TTC549 (cell line): Measurements from ENCODE around the gene SPTSSA.
"Not testable (repeated sequence)": the region's sequence is repeated elsewhere in the genome, so short reads cannot be mapped to it uniquely, and the experiment has no call there.

Experiments
- FAIRE-seq: peaks from 2 replicates; lab custom pipeline; 2012; peaks lifted over from hg19 to GRCh38; lab: Jason Lieb, UNC

The SPTSSA gene

GRCh38 chr14:34470319-34470718, 8.3 kb upstream of the SPTSSA start:
- no peak for FAIRE-seq

DNA sequence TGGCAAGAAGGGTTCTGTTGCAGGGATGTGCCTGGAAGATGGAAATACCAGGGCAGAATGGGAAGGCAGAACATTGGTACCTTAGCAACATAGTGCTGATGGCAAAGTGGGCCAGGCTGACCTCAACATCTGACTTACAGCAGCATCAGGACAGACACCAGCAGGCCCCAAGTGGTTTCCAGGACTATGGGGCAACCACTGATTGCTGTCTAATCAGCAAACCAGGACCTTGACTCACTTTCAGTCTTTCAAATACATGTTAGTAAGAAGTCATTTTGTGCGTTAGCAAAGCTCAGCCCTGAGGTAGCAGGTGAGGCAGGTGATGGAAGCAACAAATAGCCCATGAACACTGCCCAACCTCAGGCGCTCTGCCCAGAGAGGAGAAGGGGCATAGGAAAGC, 4.7 kb upstream of the SPTSSA start:
- no peak for FAIRE-seq

DNA sequence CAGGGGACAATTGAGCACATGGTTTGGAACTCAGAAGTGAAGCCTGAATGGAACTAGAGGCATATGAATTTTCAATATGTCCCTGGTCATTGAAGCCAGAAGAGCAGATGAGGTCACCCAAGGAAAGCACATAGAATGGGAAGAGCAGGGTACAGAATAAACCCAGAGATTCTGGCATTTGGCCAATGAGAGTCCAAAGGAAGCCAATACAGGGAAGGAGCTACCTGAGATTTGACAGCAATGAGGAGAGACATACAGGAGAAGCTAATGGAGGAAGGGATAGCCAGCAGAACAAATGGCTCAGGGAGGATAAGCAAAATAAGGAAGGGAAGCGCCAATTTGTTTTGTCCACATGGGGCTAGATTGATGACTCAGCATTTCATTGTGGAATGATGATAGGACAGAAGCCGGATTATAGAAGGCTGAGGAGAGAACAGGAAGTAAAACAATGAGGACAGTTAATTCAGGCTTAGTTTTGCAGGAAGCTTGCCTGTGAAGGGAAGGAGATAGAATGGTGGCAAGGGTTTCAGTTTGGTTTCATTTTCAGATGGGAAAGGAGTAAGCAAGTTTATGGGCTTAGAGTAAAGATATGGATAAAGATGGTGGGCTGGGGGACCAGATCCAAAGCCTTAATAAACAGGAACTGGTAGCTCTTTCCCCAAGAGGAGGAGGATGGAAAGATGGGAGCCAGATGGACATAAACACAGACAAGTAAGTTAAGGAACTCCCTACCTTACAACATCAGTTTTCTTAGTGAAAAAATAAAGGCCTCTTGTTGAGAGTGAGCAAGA, 3.2 kb upstream of the SPTSSA start:
- FAIRE-seq = no peak

DNA sequence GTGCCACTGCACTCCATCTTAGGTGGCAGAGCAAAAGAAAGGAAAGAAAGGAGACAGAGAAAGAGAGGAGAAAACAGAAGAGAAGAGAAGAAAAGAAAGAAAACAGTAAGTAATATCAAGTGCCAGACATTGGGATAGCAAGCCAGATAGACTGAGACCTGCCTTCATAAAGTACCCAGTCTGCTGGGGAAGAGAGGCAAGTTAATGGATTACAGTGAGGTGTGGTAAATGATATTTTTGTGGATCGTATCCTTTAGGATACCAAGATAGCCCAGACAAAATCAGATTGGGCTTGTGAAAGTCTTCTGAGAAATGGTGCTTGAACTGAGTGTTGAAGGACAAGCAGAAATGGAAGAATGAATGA, 1.5 kb upstream of the SPTSSA start:
- FAIRE-seq = no peak

DNA sequence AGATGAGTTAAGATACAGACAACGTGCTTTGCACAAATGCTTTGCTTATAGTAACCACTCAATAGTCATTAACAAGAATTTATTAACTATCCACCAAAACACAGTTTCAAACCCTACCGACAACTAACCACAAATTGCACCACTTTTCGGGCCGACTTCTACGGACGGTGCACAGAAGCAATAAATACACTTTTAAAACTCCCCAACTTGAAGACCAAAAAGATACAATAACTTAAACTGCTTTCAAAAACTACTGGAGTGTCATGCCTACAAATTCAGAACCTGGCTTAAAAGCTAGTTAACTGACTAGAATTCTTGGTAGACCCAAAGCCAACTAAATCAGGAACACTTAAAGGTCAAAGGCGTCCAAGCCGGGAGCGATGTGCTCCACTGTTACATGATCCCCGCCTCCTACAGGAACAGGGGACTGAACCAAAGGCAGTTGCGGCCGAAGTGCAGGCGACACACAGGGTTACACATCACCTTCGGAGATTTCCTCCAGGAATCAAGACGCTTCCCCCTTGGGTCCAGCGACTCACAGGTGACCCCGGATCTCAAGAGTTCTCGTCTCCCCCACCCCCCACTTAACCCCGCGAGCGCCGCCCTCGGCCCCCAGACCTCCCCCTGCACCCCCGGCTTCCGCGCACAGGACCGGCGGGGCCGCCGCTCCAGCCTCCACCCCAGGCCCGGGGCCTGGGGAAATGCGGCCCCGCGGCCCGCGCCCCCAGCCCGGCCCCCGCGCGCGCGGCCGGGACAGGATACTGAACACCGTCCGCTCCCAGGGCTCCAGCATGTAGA, 507 bp downstream of the SPTSSA start:
- FAIRE-seq = no peak

DNA sequence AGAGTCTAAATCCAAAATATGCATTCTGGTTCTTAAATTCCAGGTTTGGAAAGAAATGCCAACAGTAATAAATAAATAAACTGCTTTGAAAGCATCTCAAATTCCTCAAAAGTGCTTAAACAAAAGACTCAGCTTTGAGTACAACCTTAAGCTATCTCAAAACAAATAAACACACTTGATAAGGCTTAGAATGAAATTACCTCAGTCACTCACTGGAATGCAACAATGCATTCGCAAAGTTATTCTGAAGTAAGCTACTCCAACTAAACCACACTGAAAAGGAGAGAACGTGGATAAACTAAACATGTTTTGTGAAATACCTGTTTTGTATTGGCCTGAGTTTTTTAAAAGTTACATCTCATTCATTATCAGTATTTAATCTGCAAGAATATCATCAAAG, 1.2 kb downstream of the SPTSSA start:
- FAIRE-seq = no peak

GRCh38 chr14:34460295-34460694, 1.7 kb downstream of the SPTSSA start:
- no peak for FAIRE-seq

GRCh38 chr14:34457186-34457585, 4.9 kb downstream of the SPTSSA start:
- no peak for FAIRE-seq

DNA sequence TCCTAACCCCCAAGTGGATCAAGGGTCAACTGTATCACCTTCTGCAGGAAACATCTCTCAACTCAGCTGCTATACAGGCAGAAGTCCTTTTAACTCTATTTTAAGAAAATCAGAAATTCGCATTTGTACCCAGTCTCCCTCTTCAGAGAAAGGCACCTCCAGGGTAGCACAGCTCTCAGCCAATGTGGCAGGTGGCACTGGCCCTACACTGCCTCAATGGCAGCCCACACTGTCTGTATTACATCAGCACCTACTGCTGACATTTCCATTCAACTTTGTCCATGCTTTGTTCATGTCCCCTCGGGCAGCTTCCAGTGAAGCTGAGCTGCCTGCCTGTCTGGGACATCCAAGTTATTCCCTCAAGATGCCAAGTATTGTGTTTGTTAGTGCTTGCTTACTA, 8.8 kb downstream of the SPTSSA start:
- no peak for FAIRE-seq

GRCh38 chr14:34452258-34452822, 9.7 kb downstream of the SPTSSA start:
- no peak for FAIRE-seq

DNA sequence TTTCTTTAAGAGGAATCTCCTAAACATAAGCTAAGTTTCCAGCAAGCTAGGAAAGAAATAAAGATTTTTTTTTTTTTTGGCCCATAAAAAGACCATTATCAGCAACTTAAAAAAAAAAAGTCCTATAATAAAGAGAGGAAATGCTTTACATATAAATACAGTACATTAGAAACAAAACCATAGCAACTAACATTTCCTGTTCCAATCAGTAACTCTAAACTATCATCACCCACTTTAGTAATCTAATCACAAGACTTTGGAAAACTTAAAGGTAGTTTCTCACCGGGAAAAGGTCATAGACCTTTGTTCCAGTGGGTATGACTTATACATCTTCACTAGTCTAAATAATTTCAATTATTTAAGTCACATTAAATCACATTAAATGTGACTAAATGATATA, 11.1 kb downstream of the SPTSSA start:
- FAIRE-seq = no peak

GRCh38 chr14:34450542-34450915, 11.5 kb downstream of the SPTSSA start:
- no peak for FAIRE-seq

DNA sequence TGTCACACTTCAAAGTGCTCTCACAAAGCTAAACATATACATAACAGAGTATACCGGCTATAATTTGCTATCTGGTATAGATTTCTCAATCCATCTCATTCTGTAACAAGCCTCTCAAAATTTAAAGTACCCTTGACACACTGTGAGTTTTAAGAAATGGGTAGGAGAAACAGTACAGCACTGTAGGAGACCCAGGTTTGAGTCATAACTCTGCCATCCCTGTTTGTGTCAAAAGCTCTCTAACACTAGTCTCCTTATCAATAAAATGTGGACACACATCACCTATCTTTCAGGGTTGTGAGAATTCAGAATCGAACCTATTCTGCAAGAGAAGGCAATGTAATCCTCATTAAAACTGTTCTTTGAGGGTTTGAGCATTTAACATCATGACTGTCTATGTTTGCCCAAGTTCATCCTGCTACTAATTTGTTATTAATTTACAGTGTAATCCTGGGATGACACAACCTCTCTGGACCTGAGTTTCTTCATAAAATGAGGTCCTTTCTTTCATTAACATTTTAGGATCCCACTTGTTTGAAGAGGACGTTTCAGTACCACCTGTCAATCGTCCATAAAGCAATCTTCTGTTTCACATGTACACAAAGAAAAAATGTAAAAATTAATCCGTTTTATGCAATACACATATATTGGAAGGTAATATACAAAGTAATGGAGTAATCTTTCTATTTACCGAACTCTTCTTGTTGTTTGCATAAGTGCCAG, 12.1 kb downstream of the SPTSSA start:
- FAIRE-seq = no peak

- FAIRE-seq = no peak
Measured at GRCh38 chr14:34439090-34439489, 22.9 kb downstream of the SPTSSA start.

DNA sequence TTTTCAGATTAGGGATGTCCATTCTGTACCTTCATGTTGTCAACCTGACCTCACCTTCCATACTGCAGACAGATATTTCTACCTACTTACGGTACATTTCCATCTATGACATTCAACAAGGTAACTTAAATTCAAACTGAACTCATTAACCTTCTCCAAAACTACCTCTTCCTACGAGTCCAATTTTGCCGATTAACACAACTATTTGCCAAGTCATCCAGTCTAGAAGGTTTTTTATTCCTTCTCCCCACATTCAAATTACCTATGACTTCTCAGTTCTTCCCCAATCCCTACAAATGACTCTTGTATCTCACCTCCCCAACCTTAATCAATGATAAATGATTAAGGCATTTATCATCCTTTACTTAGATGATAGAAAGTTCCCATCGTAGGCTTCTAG, 23.6 kb downstream of the SPTSSA start:
- FAIRE-seq = no peak

- FAIRE-seq = no peak
Measured at GRCh38 chr14:34437729-34438080, 24.3 kb downstream of the SPTSSA start.

DNA sequence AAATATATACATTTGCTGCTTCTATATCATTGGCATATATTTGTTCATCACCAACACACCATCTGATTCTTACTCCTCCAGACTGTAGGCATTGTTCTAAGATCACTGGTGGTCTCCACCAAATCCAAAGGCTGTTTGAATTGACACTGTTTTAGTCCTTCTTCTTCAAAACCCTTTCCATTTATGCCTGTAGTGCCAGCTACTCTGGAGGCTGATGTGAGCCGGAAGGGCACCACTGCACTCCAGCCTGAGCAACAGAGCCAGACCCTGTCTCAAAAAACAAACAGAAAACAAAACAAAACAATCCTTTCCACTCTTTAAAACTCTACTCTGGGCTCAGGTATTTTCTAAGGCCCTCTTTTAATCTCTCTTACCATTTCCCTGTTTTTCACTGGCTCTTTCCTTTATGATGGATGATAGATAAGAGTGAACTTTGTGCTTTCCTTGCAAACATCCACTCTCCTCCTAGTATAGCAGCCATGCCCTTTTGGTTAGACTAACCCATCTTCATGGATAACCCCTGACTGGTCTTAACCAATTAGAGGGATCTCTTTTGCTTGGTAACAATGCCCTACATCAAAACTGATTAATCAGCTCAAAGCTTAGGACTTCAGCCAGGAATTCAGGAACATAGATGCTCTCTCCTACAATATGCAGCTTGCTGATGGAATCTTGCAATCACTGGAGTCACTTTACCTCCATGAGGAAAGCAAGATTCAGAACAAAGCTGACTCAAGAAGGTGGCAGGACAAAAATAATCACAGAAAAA, 24.9 kb downstream of the SPTSSA start:
- no peak for FAIRE-seq

DNA sequence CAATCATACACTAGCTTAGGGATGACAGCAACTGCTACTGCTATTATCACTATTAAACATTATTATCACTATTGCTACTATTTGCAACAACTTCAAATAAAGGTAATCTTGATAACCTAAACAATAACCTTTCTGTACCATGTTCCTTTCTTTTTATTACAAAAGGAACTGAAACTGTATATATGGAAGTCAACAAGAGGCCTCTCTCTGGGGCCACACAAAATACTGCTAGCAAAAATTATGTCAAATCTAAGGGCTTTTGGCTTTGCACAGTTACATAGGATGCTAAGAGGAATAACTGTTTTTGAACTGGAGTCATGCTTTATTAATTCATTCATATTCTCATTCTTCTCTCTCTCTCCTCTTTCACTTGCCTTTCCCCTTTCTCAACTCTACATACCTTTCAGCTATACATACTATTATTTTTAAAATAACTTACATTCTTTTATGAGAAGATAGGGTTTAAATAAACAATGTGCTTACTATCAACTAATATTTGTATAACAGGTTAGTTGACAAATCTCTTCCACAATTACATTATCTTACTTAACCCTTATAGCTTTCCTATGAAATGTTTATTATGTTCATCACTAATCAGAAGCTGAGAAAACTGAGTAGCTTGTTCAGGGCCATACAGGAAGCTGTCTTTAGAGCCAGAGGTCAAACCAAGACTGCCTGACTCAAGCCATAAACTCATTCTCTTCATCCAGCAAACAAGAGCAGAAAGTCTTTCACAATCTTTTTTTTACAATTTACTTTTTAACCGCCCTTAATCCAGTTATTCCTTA, 25.7 kb downstream of the SPTSSA start:
- FAIRE-seq = no peak

- FAIRE-seq = no peak
Measured at GRCh38 chr14:34433957-34434356, 28.1 kb downstream of the SPTSSA start.

- not testable (repeated sequence) for FAIRE-seq
Measured at GRCh38 chr14:34428102-34428466, 34.0 kb downstream of the SPTSSA start.
